Measurements from ENCODE around the gene BHLHE23.

BHLHE23 gene

GRCh38 chr20:63002511-63002910 is 4.3 kb downstream of the BHLHE23 start:
- H3K4me3 ChIP-seq (ENCODE audit: low read depth, low read length), result no peak overlapping the region
- no peak overlapping the region; the same call in 1 of the 2 replicates for H3K27ac ChIP-seq
- H3K27me3 ChIP-seq (ENCODE audit: insufficient read depth, low read depth, severe bottlenecking), result no peaks in the 10 kb centered on the region
- H3K36me3 ChIP-seq, result peaks cover 23% of the 10 kb centered on the region
- no peak for DNase-seq
- no peak for TF ChIP-seq CTCF (IDR thresholded peaks at IDR 0.05; ENCODE audit: low read depth, low read length)
- H3K9me3 ChIP-seq (ENCODE audit: severe bottlenecking), result peaks cover 3% of the 10 kb centered on the region

- Histone ChIP-seq H3K27me3 (ENCODE audit: insufficient read depth, low read depth, severe bottlenecking) (no peaks in the 10 kb centered on the region), H3K9me3 (ENCODE audit: severe bottlenecking) (peaks cover 3% of the 10 kb centered on the region), H3K36me3 (peaks cover 23% of the 10 kb centered on the region), H3K4me3 (ENCODE audit: low read depth, low read length) (no peak overlapping the region), H3K27ac (peak overlapping the region; percentile 76)
- DNase-seq, result no peak
- no peak for TF ChIP-seq CTCF (IDR thresholded peaks at IDR 0.05; ENCODE audit: low read depth, low read length)
These were observed 5.8 kb downstream of the BHLHE23 start for GRCh38 chr20:63000958-63001357.

- peaks cover 23% of the 10 kb centered on the region for H3K36me3 ChIP-seq
- peak overlapping the region; percentile 76; the same call in 1 of the 2 replicates for H3K27ac ChIP-seq
- no peaks in the 10 kb centered on the region for H3K27me3 ChIP-seq (ENCODE audit: insufficient read depth, low read depth, severe bottlenecking)
- H3K4me3 ChIP-seq (ENCODE audit: low read depth, low read length), result no peak overlapping the region
- H3K9me3 ChIP-seq (ENCODE audit: severe bottlenecking), result peaks cover 3% of the 10 kb centered on the region
- DNase-seq, result no peak
- no peak for TF ChIP-seq CTCF (IDR thresholded peaks at IDR 0.05; ENCODE audit: low read depth, low read length)
These were observed 6.7 kb downstream of the BHLHE23 start for GRCh38 chr20:63000036-63000435.

- Histone ChIP-seq H3K9me3 (ENCODE audit: severe bottlenecking) (peaks cover 3% of the 10 kb centered on the region), H3K36me3 (peaks cover 23% of the 10 kb centered on the region), H3K27me3 (ENCODE audit: insufficient read depth, low read depth, severe bottlenecking) (no peaks in the 10 kb centered on the region), H3K27ac (no peak overlapping the region; the same call in 1 of the 2 replicates), H3K4me3 (ENCODE audit: low read depth, low read length) (no peak overlapping the region)
- TF ChIP-seq CTCF (IDR thresholded peaks at IDR 0.05; ENCODE audit: low read depth, low read length), result no peak
- no peak for DNase-seq
These were observed 7.2 kb downstream of the BHLHE23 start for GRCh38 chr20:62999580-62999979.

- H3K4me3 ChIP-seq (ENCODE audit: low read depth, low read length), result no peak overlapping the region
- no peak for DNase-seq
- peaks cover 3% of the 10 kb centered on the region for H3K9me3 ChIP-seq (ENCODE audit: severe bottlenecking)
- H3K27me3 ChIP-seq (ENCODE audit: insufficient read depth, low read depth, severe bottlenecking), result no peaks in the 10 kb centered on the region
- TF ChIP-seq CTCF (IDR thresholded peaks at IDR 0.05; ENCODE audit: low read depth, low read length), result no peak
- H3K36me3 ChIP-seq, result peaks cover 15% of the 10 kb centered on the region
- H3K27ac ChIP-seq, result no peak overlapping the region
These were observed 8.3 kb downstream of the BHLHE23 start for GRCh38 chr20:62998449-62998848.

- Histone ChIP-seq H3K27me3 (ENCODE audit: insufficient read depth, low read depth, severe bottlenecking) (no peaks in the 10 kb centered on the region), H3K27ac (peak overlapping the region; percentile 91), H3K9me3 (ENCODE audit: severe bottlenecking) (peaks cover 3% of the 10 kb centered on the region), H3K36me3 (peaks cover 11% of the 10 kb centered on the region), H3K4me3 (ENCODE audit: low read depth, low read length) (no peak overlapping the region)
- DNase-seq, result no peak
- no peak for TF ChIP-seq CTCF (IDR thresholded peaks at IDR 0.05; ENCODE audit: low read depth, low read length)
These were observed 9.2 kb downstream of the BHLHE23 start for GRCh38 chr20:62997417-62998035.
